HG02642 (cell line): ENCODE data around the gene ARHGAP5.

ENCODE experiments used
- ATAC-seq: cut with Tn5 transposase; IDR thresholded peaks from one replicate; pipeline ENCODE4 v1.9.1; 2021; ENCODE audit warnings: mild to moderate bottlenecking; ENCODE audit not compliant: unreplicated experiment, poor library complexity

The ARHGAP5 gene

GRCh38 chr14:32166924-32167323 lies 89.8 kb downstream of the ARHGAP5 start:
- ATAC-seq, result no peak

- no peak for ATAC-seq
These were observed 90.8 kb downstream of the ARHGAP5 start for GRCh38 chr14:32167907-32168306.

- no peak for ATAC-seq
These were observed 92.1 kb downstream of the ARHGAP5 start for GRCh38 chr14:32169191-32169590.

GRCh38 chr14:32171469-32171868 lies 94.4 kb downstream of the ARHGAP5 start:
- ATAC-seq, result no peak

- ATAC-seq, result no peak
These were observed 106.3 kb downstream of the ARHGAP5 start for GRCh38 chr14:32183151-32184058.

- ATAC-seq, result no peak
These were observed 108.0 kb downstream of the ARHGAP5 start for GRCh38 chr14:32185097-32185496.

- ATAC-seq, result no peak
These were observed 109.1 kb downstream of the ARHGAP5 start for GRCh38 chr14:32186248-32186647.

- no peak for ATAC-seq
These were observed 112.7 kb downstream of the ARHGAP5 start for GRCh38 chr14:32189811-32190210.

GRCh38 chr14:32190673-32191072 lies 113.6 kb downstream of the ARHGAP5 start:
- no peak for ATAC-seq

- no peak for ATAC-seq
These were observed 115.7 kb downstream of the ARHGAP5 start for GRCh38 chr14:32192712-32193373.

GRCh38 chr14:32193532-32193931 lies 116.4 kb downstream of the ARHGAP5 start:
- ATAC-seq, result no peak

- no peak for ATAC-seq
These were observed 118.5 kb downstream of the ARHGAP5 start for GRCh38 chr14:32195636-32196035.

- ATAC-seq, result peak; percentile 40
These were observed 120.8 kb downstream of the ARHGAP5 start for GRCh38 chr14:32197919-32198318.

GRCh38 chr14:32200368-32201192 lies 123.5 kb downstream of the ARHGAP5 start:
- ATAC-seq, result no peak

- ATAC-seq, result peak; percentile 57
These were observed 124.2 kb downstream of the ARHGAP5 start for GRCh38 chr14:32201193-32201815.

- ATAC-seq, result no peak
These were observed 124.8 kb downstream of the ARHGAP5 start, which contains the start of gene RNU6-7 for GRCh38 chr14:32201816-32202490. Gene RNU6-7 (plus strand): TSS chr14:32202045.

- no peak for ATAC-seq
These were observed 125.4 kb downstream of the ARHGAP5 start for GRCh38 chr14:32202491-32202997.

GRCh38 chr14:32202998-32203882 lies 126.1 kb downstream of the ARHGAP5 start, which contains the start of gene RNU6-8:
Gene RNU6-8 (minus strand): TSS chr14:32203269.
- ATAC-seq, result peak; percentile 77
